ENCODE data around the gene HELZ.
"Not testable (repeated sequence)": the region's sequence is repeated elsewhere in the genome, so short reads cannot be mapped to it uniquely, and the experiment has no call there.

HELZ gene

GRCh38 chr17:67050066-67050465 is 194.9 kb downstream of the HELZ start:
- DNase-seq (ENCODE audit: low spot score), result peak; percentile 41

GRCh38 chr17:67049025-67049739 is 195.8 kb downstream of the HELZ start:
- DNase-seq (ENCODE audit: low spot score), result no peak

GRCh38 chr17:67047382-67047781 is 197.6 kb downstream of the HELZ start:
- no peak for DNase-seq (ENCODE audit: low spot score)

DNA sequence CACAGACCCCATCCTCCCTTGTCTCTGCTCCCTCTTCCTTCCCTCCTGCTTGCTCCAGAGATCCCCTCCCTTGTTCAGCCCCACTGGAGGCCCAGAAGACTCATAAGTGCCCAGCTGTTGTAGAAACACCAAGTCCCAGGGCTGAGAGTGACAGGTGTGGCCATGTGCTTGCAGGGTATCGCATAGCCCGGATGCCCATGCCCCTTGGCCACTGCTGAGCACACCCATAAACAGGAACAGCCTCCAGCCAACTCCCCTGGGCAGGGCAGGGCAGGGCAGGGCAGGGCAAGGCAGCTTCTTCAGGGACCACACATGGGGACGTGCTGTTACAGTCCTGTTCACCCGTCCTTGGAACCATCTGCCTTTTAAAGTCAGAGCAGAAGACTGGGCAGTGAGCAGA is 198.6 kb downstream of the HELZ start:
- DNase-seq (ENCODE audit: low spot score), result no peak

GRCh38 chr17:67044940-67045339 is 200.1 kb downstream of the HELZ start:
- no peak for DNase-seq (ENCODE audit: low spot score)

- no peak for DNase-seq (ENCODE audit: low spot score)
Observed at GRCh38 chr17:67044016-67044772, 200.8 kb downstream of the HELZ start, which contains the start of gene CACNG1. CACNG1 (plus strand) TSS chr17:67044554; CDS start chr17:67044661, 107 bp downstream.

GRCh38 chr17:67043283-67043682 is 201.7 kb downstream of the HELZ start:
- no peak for DNase-seq (ENCODE audit: low spot score)

- no peak for DNase-seq (ENCODE audit: low spot score)
Observed at GRCh38 chr17:67041941-67042899, 202.8 kb downstream of the HELZ start.

- DNase-seq (ENCODE audit: low spot score), result no peak
Observed at GRCh38 chr17:67041531-67041930, 203.5 kb downstream of the HELZ start.

DNA sequence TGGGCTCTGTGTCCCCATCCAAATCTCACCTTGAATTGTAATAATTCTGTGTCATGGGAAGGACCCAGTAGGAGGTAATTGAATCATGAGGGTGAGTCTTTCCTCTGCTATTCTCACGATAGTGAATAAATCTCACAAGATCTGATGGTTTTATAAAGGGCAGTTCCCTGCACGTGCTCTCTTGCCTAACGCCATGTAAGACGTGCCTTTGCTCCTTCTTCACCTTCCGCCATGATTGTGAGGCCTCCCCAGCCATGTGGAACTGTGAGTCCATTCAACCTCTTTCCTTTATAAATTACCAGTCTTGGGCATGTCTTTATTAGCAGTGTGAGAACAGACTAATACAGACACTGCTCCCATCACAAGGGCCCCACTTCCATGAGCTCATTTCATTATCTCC is 203.9 kb downstream of the HELZ start:
- not testable (repeated sequence) for DNase-seq (ENCODE audit: low spot score)

DNA sequence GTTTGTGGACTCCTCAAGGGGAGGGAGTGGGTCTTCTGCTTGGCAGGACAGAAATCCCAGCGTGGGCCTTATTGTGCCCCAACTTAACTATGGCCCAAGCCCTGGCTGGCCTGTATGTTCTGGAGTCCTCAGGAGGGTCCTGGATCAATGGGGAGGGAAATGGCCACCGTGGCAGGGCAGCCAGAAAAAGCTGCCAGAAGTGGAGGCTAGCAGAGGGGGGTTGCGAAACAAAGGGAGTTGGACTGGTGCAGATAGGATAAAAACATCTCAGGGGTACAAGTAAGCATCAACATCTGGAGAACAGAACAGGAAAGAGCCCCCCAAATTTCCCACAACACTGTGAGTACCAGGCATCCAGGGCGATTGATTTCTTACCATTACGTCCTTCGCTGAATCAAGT is 204.3 kb downstream of the HELZ start:
- DNase-seq (ENCODE audit: low spot score), result no peak

DNA sequence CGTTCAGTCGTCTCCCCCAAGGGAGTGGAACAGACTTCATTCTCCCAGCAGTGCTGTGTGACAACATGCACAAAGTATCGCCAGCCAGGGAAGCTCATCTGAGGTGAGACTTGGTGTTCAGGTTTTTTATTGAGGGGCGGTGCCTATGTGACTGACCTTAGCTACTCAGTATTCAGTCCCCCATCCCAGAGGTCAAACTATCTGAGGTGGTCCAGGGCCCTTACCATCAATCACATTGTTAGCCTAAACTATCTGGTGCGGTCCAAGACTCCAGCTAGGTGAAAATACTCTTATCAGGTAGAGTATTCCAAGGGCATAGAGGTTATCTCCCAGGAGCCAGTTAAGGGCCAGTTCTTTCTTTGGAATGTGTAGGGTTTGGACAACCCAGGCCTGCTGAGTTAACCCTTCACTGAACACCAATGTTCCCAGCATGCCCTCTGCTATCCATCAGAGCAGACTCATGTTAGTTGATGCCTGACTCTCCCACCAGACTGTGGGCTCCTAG is 206.1 kb downstream of the HELZ start:
- no peak for DNase-seq (ENCODE audit: low spot score)

DNA sequence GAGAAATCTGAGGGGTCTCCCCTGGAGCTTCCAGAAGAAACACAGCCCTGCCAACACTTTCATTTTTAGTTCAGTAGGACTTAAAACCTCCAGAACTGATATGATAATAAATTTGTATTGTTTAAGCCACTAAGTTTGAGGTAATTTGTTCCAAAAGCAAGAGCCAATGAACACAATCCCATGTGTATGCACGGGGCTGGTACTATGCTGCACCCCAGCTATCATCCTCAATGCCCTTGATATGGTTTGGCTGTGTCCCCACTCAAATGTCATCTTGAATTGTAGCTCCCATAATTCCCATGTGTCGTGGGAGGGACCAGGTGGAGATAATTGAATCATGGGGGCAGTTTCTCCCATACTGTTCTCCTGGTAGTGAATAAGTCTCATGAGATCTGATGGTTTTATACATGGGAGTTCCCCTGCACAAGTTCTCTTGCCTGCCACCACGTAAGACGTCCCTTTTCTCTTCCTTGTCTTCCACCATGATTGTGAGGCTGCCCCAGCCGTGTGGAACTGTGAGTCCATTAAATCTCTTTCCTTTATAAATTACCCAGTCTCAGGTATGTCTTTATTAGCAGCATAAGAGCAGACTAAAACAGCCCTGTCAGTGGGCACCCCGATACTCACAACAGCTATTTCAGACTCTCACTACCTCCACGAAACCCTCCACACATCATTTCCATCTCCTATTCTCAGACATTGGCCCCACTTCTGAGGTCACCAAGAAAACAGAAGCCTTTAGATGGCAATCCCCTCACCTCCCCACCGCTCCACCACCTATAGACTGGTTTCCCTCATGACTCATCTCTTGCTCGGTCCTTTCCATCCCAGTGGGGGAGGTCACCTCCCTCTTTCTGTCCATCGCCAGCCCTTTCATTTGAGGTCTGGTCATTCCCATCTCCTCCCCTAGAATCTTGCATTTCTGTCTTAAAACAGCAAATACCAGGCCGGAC is 209.6 kb downstream of the HELZ start:
- no peak for DNase-seq (ENCODE audit: low spot score)

DNA sequence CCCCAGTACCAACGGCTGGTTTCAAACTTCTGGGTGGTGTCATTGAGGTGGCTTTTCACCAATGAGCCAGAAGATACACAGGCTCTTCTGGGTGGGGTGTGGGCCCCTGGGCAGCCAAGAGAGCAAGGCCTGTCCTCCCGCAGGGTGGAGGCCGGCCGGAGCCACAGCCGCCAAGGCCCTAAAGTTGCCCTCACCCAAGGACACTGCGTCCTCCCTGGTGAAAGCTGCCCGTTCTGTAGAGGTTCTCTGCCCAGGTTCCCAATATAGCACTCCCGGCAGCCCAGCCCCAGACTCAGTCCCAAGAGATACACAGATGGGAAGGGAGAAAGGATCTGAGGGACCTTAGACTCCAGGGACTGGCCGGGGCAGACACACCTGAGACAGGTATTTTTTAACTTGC is 211.4 kb downstream of the HELZ start:
- no peak for DNase-seq (ENCODE audit: low spot score)

GRCh38 chr17:67032985-67033384 is 212.0 kb downstream of the HELZ start:
- DNase-seq (ENCODE audit: low spot score), result no peak

DNA sequence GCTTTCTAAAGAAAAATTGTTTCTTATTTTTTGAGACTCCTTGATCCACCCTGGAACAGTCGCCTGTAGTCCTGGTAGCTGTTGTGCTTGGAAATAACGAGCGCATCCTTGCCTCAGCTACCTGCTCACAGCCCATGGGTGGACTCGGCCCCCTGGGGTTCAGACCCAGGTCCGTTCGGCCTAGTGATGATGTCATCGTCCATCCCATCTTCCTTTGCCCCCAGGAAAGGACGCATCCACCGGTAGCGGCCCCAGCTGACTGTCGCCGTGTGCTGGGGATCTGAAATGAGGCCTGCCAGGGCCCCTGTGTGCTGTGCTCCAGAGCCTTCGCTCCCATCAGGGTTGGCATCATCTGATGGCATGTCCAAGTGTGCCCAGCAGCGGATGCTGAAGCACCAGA is 212.6 kb downstream of the HELZ start:
- DNase-seq (ENCODE audit: low spot score), result no peak

GRCh38 chr17:67030641-67031040 is 214.4 kb downstream of the HELZ start:
- DNase-seq (ENCODE audit: low spot score), result no peak

GRCh38 chr17:67027031-67027628 is 217.9 kb downstream of the HELZ start:
- DNase-seq (ENCODE audit: low spot score), result no peak

- no peak for DNase-seq (ENCODE audit: low spot score)
Observed at GRCh38 chr17:67026341-67026740, 218.7 kb downstream of the HELZ start.

DNA sequence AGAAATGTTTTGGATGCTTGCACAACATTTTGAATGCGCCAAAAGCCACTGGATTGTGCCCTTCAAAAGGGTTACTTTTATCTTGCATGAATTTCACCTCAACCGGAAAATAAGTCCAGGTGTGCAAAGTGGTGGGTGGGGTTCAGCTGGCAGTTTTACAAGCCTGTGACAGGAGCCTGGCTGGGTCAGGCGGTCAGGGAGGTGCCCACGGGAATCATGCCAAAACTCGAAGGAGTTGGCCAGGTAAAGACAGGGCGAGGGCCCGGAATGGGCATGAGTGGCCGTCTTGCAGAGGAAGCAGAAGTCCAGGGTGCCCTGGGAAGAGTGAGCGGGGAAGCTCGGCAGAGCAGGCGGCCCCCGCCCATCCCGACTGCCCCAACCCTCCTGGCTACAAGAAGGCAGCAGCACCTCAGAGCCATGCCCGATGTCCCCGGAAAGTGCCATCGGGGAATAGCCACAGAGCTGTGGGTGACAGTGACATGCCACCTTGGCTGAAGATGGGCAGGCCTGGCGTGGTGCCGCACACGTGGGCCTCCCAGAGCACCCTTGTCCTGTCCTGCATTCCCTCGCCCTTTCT is 219.7 kb downstream of the HELZ start:
- no peak for DNase-seq (ENCODE audit: low spot score)
